BLaER1 treated with 17β-estradiol and CSF1 and Interleukin-3, amounts not matched to agents 10 nM and 100 nM (cell line): Measurements from ENCODE around the gene CPTP.

Source experiments
- H3K27ac ChIP-seq, 11 experiments: shearing (Covaris generic); formaldehyde crosslinking; 2 replicates each; pipeline ENCODE4 v1.8.1; 2022
- H3K27me3 ChIP-seq, 11 experiments: shearing (Covaris generic); formaldehyde crosslinking; 2 replicates each; pipeline ENCODE4 v1.8.1; 2022
- H3K36me3 ChIP-seq, 11 experiments: shearing (Covaris generic); formaldehyde crosslinking; 2 replicates each; pipeline ENCODE4 v1.8.1; 2022
- H3K4me1 ChIP-seq, 10 experiments: shearing (Covaris generic); formaldehyde crosslinking; 2 replicates each; pipeline ENCODE4 v1.8.1; 2022
- H3K4me2 ChIP-seq, 11 experiments: shearing (Covaris generic); formaldehyde crosslinking; 2 replicates each; pipeline ENCODE4 v1.8.1; 2022
- H3K4me3 ChIP-seq, 10 experiments: shearing (Covaris generic); formaldehyde crosslinking; 2 replicates each; pipeline ENCODE4 v1.8.1; 2022
- H3K9ac ChIP-seq, 11 experiments: shearing (Covaris generic); formaldehyde crosslinking; 2 replicates each; pipeline ENCODE4 v1.8.1; 2022
- H3K9me3 ChIP-seq, 11 experiments: shearing (Covaris generic); formaldehyde crosslinking; replicated peaks in 1 of 11; 2 replicates each; pipeline ENCODE4 v1.8.1; 2022
- H4K20me1 ChIP-seq, 11 experiments: shearing (Covaris generic); formaldehyde crosslinking; 2 replicates each; pipeline ENCODE4 v1.8.1; 2022
- Cebpa-rat ChIP-seq, 11 experiments: shearing (Covaris generic); IDR thresholded peaks; 2 replicates each; pipeline ENCODE4 v1.8.1; 2022

Gene CPTP

DNA sequence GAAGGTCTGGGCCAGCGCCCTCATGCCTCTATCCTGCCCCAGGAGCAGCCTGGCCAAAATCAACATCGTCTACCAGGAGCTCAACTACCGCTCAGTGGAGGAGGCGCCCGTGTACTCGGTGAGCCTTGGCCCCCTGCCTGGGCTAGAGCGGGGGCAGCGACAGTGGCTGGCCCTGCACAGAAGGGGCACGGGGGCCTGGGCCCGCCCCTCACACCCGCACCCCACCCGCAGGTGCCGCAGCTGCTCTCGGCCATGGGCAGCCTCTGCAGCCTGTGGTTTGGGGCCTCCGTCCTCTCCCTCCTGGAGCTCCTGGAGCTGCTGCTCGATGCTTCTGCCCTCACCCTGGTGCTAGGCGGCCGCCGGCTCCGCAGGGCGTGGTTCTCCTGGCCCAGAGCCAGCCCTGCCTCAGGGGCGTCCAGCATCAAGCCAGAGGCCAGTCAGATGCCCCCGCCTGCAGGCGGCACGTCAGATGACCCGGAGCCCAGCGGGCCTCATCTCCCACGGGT, 33.5 kb upstream of the CPTP start:
- no peak overlapping the region for H3K27ac ChIP-seq
- H3K9ac ChIP-seq = 0 out of 22 replicates have a peak overlapping the region, but pooled peaks of 1 of the 11 experiments have one; percentile 3
- no peak for TF ChIP-seq Cebpa-rat (IDR thresholded peaks at IDR 0.05)
- no peaks in the 10 kb centered on the region for H3K9me3 ChIP-seq
- no peaks in the 10 kb centered on the region for H3K27me3 ChIP-seq
- H4K20me1 ChIP-seq = peaks cover 0 to 66% (median 21%) of the 10 kb centered on the region in 11 experiments; a peak in 17 of 22 replicates
- peaks cover 0 to 28% (median 8%) of the 10 kb centered on the region in 11 experiments; a peak in 10 of 22 replicates for H3K36me3 ChIP-seq
- H3K4me1 ChIP-seq = peaks cover 0 to 21% (median 12%) of the 10 kb centered on the region in 10 experiments; a peak in 13 of 20 replicates
- no peak overlapping the region for H3K4me3 ChIP-seq
- peak overlapping the region in 7 of 11 experiments; percentile 24 to 46 (median 29); a peak in 10 of 22 replicates for H3K4me2 ChIP-seq

DNA sequence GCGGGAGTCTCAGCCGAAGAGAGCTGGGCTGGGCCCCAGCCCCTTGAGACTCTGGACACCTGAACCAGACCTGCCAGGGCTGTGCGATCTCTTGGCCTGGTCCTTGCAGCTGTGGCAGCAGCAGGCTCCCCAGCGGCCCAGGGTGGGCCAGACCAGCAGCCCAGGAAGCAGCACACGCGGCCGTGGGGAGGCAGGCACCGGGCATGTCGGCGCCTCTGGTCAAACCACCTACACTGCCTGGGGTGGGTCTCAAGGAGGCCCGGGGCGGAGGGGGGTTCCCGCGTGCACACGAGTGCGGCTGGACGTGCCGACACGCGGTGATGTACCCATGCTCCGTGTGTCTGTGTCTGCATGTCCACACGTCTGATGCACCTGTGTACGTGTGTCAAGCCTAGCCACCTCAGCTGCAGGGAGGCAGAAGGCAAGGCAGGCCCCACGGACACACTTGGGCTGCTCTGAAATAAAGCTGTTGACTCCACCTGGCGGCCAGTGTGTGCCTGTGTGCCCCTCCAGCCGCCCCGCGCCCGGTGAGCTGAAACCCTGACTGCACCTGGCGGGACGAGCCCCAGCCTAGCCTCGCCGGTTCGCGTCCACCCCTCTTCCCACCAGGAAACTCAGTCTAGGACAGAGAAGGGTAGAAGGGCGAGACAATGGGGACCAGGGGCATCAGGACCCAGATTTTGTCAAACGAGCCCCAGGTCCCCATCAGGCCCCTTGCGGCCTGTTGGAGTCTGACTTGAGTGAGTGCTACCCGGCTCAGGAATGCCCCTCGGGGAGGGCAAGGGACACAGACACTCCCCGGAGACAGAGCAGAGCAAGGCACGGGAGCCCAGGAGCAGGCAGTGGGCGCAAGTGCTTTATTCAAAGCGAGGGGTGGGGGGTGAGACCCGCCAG, 32.8 kb upstream of the CPTP start:
- peak overlapping the region in 7 of 11 experiments; percentile 24 to 46 (median 29); a peak in 11 of 22 replicates for H3K4me2 ChIP-seq

DNA sequence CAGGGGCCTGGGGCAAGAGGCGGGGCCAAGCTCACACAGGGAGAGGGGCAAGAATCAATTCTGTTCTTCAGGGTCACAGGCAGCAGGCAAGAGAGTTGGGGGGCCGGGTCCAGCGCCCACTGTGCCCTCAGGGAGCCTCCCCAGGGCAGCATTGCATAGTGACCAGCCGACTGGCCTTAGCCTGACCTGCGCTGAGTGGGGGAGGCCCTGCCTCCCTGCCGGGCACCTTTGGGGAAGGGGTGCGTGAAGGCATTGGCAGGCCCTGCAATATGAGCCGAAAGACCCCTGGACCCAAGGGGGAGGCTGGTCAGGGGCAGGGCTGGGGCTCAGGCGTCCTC, 32.2 kb upstream of the CPTP start:
- Histone ChIP-seq H3K9me3 (no peaks in the 10 kb centered on the region), H4K20me1 (peaks cover 0 to 62% (median 21%) of the 10 kb centered on the region in 11 experiments; a peak in 17 of 22 replicates), H3K4me1 (peaks cover 0 to 20% (median 12%) of the 10 kb centered on the region in 10 experiments; a peak in 13 of 20 replicates), H3K27ac (no peak overlapping the region), H3K36me3 (peaks cover 0 to 36% (median 10%) of the 10 kb centered on the region in 11 experiments; a peak in 10 of 22 replicates), H3K4me3 (no peak overlapping the region), H3K9ac (no peak overlapping the region), H3K4me2 (no peak overlapping the region), H3K27me3 (no peaks in the 10 kb centered on the region)
- no peak for TF ChIP-seq Cebpa-rat (IDR thresholded peaks at IDR 0.05)

More for the DNA sequence above, 32.8 kb upstream of the CPTP start:
- Histone ChIP-seq H3K4me3 (no peak overlapping the region), H3K4me1 (peaks cover 0 to 20% (median 12%) of the 10 kb centered on the region in 10 experiments; a peak in 13 of 20 replicates), H4K20me1 (peaks cover 0 to 64% (median 21%) of the 10 kb centered on the region in 11 experiments; a peak in 17 of 22 replicates), H3K9me3 (no peaks in the 10 kb centered on the region), H3K9ac (no peak overlapping the region), H3K36me3 (peaks cover 0 to 35% (median 10%) of the 10 kb centered on the region in 11 experiments; a peak in 10 of 22 replicates), H3K27ac (no peak overlapping the region), H3K27me3 (no peaks in the 10 kb centered on the region)
- no peak for TF ChIP-seq Cebpa-rat (IDR thresholded peaks at IDR 0.05)

DNA sequence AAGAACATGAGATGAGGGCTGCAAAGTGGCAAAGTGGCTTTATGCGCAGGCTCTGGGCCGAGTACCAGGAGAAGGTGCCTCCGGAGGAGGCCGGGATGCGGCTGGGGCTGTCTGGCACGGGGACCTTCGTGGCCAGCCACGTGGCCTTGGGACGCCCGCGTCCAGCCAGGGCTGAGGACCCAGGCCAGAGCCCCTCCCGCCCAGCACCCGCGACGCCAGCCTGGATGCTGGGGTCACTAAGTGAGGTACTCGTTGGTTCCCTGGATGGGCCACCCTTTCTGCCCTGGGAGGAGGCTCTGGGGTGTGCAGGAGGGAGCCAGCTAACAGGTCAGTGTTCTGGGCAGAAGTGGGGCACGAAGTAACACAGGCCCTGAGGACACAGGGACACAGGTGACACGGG, 31.8 kb upstream of the CPTP start:
- Histone ChIP-seq H3K36me3 (peaks cover 0 to 40% (median 13%) of the 10 kb centered on the region in 11 experiments; a peak in 10 of 22 replicates), H3K27ac (no peak overlapping the region), H3K9ac (no peak overlapping the region), H4K20me1 (peaks cover 0 to 66% (median 21%) of the 10 kb centered on the region in 11 experiments; a peak in 17 of 22 replicates), H3K27me3 (no peaks in the 10 kb centered on the region), H3K4me2 (no peak overlapping the region), H3K9me3 (no peaks in the 10 kb centered on the region), H3K4me1 (peaks cover 0 to 20% (median 12%) of the 10 kb centered on the region in 10 experiments; a peak in 13 of 20 replicates), H3K4me3 (no peak overlapping the region)
- no peak for TF ChIP-seq Cebpa-rat (IDR thresholded peaks at IDR 0.05)

DNA sequence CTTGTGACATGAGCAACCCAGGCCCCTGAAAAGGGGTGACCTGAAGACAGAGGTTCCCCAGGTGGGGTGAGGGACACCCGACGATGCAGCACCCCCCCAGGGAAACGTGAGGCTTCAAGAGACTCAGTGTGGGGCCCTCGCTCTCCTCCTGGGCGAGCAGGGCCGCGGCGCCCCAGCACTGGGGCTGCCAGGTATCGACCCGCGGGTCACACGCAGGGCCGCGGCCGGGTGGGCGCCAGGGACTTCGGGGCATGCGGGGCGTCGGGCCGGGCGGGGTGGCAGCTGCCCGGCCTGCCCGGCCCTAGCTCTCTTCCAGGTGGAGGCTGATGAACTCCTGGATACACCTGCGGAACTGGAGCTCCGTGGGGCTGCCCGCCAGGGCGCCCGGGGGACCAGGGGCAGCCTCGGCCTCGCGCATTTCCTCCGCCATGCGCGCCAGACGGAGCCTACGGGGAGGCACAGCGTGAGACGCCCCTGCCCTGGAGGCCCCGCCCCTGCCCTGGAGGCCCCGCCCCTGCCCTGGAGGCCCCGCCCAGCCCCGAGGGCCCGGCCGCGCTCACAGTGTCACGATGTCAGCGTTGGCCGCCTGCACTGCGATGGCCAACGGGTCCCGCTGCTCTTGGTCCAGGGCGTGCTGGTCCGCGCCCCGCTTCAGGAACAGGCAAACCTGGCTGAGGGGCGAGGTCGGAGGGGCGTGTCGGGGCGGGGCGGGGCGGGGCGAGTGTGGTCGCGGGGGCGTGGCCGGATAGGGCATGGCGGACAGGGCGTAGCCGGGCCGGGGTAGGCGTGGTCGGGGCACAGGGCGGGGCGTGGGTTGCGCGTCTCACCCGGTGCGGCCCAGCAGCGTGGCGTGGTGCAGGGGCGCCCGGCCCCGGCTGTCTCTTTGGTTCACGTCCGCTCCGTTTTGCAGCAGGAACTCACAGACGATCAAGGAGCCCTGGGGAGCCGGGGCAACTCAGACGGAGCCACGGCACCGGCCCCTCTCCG, 31.0 kb upstream of the CPTP start:
- no peaks in the 10 kb centered on the region for H3K9me3 ChIP-seq
- no peak overlapping the region for H3K27ac ChIP-seq
- H3K4me1 ChIP-seq = peaks cover 0 to 21% (median 13%) of the 10 kb centered on the region in 10 experiments; a peak in 16 of 20 replicates
- no peak overlapping the region for H3K9ac ChIP-seq
- peaks cover 0 to 72% (median 22%) of the 10 kb centered on the region in 11 experiments; a peak in 19 of 22 replicates for H4K20me1 ChIP-seq
- no peaks in the 10 kb centered on the region for H3K27me3 ChIP-seq
- TF ChIP-seq Cebpa-rat (IDR thresholded peaks at IDR 0.05) = no peak
- no peak overlapping the region for H3K4me2 ChIP-seq
- peaks cover 0 to 42% (median 15%) of the 10 kb centered on the region in 11 experiments; a peak in 10 of 22 replicates for H3K36me3 ChIP-seq
- H3K4me3 ChIP-seq = no peak overlapping the region

DNA sequence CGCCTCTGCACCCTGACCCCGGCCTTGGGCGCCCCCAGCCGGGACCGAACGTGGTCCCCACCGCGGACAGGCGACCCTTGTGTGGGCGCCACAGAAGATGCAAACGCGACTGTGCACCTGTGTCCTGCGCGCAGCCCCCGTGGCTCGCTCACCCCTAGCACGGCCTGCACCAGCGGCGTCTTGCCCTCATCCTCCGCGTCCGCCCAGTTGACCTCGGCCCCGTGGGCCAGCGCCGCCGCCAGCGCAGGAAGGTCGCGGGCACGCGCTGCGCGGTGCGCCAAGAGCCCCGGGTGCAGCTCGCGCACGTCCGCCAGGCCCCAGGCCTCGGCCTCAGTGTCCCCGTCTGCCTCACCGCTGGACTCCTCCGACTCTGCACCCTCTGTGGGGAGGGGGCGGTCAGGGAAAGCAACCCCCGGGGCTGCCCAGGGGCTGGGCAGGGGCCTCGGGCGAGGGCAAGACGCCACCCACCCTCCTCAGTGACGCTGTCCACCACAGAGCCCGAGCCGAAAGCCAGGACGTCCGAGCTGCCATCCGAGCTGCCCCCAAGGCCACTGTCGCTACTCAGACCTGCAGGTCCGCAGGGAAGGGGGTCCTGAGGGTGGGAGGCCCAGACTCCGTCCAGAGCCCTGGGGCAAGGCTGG, 30.2 kb upstream of the CPTP start:
- H3K4me2 ChIP-seq = no peak overlapping the region
- H3K27ac ChIP-seq = no peak overlapping the region

DNA sequence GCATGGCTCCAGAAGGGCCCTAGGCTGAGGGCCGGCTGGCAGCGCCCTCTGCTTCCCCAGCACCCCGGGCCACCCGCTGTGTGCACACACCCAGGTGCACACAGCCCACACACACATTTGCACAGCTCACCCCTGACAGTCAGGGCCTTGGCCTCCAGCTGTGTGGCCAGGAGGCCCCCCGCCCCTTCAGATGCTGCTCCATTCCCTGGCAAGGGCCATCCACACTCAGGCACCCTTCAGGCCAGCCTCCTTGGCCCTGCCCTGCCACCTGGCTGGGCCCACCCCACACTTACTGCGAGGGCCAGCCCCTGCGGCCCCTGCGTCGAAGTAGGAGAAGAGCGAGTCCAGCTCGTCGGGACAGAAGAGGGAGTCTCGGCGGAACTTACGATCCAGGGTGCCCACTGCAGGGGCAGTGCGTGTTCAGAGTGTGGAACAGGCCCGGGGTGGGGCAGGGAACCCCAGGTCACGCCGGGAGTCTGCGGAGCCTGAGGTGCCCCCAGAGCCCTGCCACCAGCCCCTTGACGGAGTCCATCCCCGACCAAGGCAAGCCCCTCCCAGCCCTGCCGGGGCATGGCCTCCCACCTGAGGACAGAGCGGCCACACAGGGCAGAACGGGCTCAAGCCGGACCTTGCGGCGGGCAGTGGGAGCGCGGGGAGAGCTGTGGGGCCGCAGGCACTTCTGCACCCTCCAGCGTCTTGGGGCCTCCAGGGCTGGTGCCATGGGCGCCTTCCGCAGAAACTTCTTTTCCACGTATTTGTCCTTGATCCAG, 29.3 kb upstream of the CPTP start:
- Histone ChIP-seq H3K4me2 (no peak overlapping the region), H3K27ac (no peak overlapping the region), H3K9ac (no peak overlapping the region), H3K4me3 (no peak overlapping the region), H3K4me1 (peaks cover 7 to 39% (median 29%) of the 10 kb centered on the region in 10 experiments; a peak in 18 of 20 replicates), H4K20me1 (peaks cover 16 to 89% (median 40%) of the 10 kb centered on the region in 11 experiments; a peak in 21 of 22 replicates), H3K9me3 (no peaks in the 10 kb centered on the region), H3K27me3 (no peaks in the 10 kb centered on the region), H3K36me3 (peaks cover 0 to 42% (median 15%) of the 10 kb centered on the region in 11 experiments; a peak in 10 of 22 replicates)
- TF ChIP-seq Cebpa-rat (IDR thresholded peaks at IDR 0.05) = no peak

More for the DNA sequence above, 30.2 kb upstream of the CPTP start:
- TF ChIP-seq Cebpa-rat (IDR thresholded peaks at IDR 0.05) = no peak
- Histone ChIP-seq H4K20me1 (peaks cover 7 to 80% (median 30%) of the 10 kb centered on the region in 11 experiments; a peak in 21 of 22 replicates), H3K4me3 (no peak overlapping the region), H3K9ac (no peak overlapping the region), H3K36me3 (peaks cover 0 to 42% (median 15%) of the 10 kb centered on the region in 11 experiments; a peak in 10 of 22 replicates), H3K9me3 (no peaks in the 10 kb centered on the region), H3K27me3 (no peaks in the 10 kb centered on the region), H3K4me1 (peaks cover 7 to 29% (median 21%) of the 10 kb centered on the region in 10 experiments; a peak in 18 of 20 replicates)
